Neutrophil (primary cell): ENCODE results near the gene SLC10A3.

Experiments
- H3K27ac ChIP-seq: fragments of 200-600 bp; sonication (generic); 2 replicates; pipeline ENCODE4 v1.5.1; 2016; ENCODE audit warnings: mild to moderate bottlenecking, moderate library complexity
- H3K27me3 ChIP-seq: fragments of 200-600 bp; sonication (generic); 2 replicates; pipeline ENCODE4 v1.6.0; 2016; ENCODE audit warnings: mild to moderate bottlenecking
- H3K36me3 ChIP-seq: fragments of 200-600 bp; sonication (generic); 2 replicates; pipeline ENCODE4 v1.5.1; 2017
- H3K4me1 ChIP-seq, 2 experiments: fragments of 200-600 bp in 1 of 2; sonication (generic) in 1 of 2; 1 replicate in 1 of 2; 2 replicates in 1 of 2; pipeline versions ENCODE4 v1.5.1 to v1.6.1; 2013 to 2016; ENCODE audit warnings: low read depth in 1 of 2, low read length in 1 of 2, mild to moderate bottlenecking in 1 of 2, moderate library complexity in 1 of 2; ENCODE audit not compliant: control insufficient read depth in 1 of 2, insufficient read depth in 1 of 2
- H3K4me3 ChIP-seq, 2 experiments: fragments of 200-600 bp in 1 of 2; sonication (generic) in 1 of 2; 1 replicate in 1 of 2; 2 replicates in 1 of 2; pipeline ENCODE4 v1.5.1; 2013 to 2016; ENCODE audit warnings: low read depth in 1 of 2, low read length in 1 of 2, mild to moderate bottlenecking in 1 of 2, moderate library complexity in 1 of 2
- H3K9me3 ChIP-seq: fragments of 200-600 bp; sonication (generic); 2 replicates; pipeline ENCODE4 v1.5.1; 2016
- TF ChIP-seq, protein P1 (sequence below): fragments of 200-600 bp; sonication (generic); IDR thresholded peaks from 2 replicates; pipeline ENCODE4 v1.5.1; 2016; ENCODE audit warnings: antibody characterized with exemption

SLC10A3 gene

DNA sequence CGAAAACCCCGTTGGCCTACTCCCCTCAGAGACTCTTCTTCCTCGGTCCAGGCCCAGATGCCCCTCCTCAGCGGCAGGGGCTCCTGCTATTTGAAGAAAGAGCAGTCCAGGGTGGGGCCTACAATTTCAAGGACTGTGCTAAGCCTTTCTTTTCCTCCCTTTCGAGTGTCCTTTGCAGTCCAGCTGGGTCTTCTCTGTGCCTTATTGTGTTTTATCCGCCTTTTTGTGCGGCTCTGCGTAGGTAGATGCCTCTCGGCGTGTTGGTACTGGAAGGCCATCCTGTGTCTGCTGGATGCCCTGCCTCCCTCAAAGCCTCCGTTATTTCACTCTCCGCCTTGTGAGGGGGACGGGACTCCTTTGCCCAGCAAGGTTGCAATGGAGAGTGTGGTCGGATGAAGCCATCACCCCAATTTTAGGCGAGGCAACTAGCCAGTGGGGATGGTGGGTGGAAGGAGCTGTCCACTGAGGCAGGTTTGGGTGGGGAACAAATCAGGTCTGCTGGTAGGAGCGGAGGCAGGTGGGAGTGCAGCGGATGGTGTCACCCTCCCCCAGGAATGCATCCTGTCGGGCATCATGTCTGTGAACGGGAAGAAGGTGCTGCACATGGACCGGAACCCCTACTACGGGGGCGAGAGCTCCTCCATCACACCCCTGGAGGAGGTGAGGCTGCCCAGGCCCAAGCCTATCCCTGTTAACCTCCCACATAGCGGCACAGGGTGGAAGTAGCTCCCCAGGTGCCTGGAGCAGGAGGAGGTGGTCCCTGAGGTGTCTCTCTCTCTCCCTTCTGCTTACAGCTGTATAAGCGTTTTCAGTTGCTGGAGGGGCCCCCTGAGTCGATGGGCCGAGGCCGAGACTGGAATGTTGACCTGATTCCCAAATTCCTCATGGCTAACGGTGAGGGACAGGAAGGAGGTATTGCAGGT, 52.2 kb downstream of the SLC10A3 start:
- Histone ChIP-seq H3K27me3 (no peaks in the 10 kb centered on the region), H3K9me3 (no peaks in the 10 kb centered on the region), H3K36me3 (peaks cover 68% of the 10 kb centered on the region), H3K27ac (peak overlapping the region; percentile 93), H3K4me1 (peaks cover 12 to 23% of the 10 kb centered on the region in 2 experiments), H3K4me3 (peak overlapping the region; percentile 69 to 78)
- TF ChIP-seq, protein P1, sequence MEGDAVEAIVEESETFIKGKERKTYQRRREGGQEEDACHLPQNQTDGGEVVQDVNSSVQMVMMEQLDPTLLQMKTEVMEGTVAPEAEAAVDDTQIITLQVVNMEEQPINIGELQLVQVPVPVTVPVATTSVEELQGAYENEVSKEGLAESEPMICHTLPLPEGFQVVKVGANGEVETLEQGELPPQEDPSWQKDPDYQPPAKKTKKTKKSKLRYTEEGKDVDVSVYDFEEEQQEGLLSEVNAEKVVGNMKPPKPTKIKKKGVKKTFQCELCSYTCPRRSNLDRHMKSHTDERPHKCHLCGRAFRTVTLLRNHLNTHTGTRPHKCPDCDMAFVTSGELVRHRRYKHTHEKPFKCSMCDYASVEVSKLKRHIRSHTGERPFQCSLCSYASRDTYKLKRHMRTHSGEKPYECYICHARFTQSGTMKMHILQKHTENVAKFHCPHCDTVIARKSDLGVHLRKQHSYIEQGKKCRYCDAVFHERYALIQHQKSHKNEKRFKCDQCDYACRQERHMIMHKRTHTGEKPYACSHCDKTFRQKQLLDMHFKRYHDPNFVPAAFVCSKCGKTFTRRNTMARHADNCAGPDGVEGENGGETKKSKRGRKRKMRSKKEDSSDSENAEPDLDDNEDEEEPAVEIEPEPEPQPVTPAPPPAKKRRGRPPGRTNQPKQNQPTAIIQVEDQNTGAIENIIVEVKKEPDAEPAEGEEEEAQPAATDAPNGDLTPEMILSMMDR = no peak
